A549 treated with ZK216348 at 1 μM for 4 hours (cell line): ENCODE data around the gene PCDHGA8. TPM values are rescaled to one million over a fixed set of nuclear protein-coding genes. Genes with fewer than 3 reads are reported as not detected.

ENCODE experiments used
- total RNA-seq: library from RNA; stranded (reverse); fragments of 200-300 nt; extraction: Qiagen RNA extraction; gene quantifications from 5 replicates; pipeline ENCODE4 v1.2.3, GENCODE V29; 2022; ENCODE audit warnings: low read depth

PCDHGA8 gene
- total RNA-seq, 1 experiment from 2014 or later: 0.02 TPM

DNA sequence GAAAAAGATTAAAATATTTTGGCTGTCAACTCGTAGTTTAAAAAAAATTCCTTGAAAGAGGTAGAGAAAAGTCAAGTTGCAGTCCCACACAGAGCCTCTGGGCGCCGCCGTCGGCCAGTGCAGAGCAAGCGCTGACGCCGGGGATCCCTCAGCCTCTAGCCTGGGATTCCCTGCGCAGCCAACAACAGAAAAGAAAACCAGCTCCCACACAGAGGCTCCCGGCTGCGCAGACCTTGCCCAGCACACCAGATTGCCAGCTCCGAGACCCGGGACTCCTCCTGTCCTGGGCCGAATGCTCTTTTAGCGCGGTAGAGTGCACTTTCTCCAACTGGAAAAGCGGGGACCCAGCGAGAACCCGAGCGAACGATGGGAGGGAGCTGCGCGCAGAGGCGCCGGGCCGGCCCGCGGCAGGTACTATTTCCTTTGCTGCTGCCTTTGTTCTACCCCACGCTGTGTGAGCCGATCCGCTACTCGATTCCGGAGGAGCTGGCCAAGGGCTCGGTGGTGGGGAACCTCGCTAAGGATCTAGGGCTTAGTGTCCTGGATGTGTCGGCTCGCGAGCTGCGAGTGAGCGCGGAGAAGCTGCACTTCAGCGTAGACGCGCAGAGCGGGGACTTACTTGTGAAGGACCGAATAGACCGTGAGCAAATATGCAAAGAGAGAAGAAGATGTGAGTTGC, 25.2 kb downstream of the PCDHGA8 start, which contains the start of gene PCDHGB7:
PCDHGB7 (plus strand) TSS at position 184 of the 679 bp plus-strand sequence; CDS start at position 367, 183 bp downstream.

GRCh38 chr5:141420855-141421488, 28.5 kb downstream of the PCDHGA8 start, which contains the start of gene PCDHGA11:
Gene PCDHGA11 (plus strand): TSS chr5:141421051. CDS start chr5:141421228, 177 bp downstream.

DNA sequence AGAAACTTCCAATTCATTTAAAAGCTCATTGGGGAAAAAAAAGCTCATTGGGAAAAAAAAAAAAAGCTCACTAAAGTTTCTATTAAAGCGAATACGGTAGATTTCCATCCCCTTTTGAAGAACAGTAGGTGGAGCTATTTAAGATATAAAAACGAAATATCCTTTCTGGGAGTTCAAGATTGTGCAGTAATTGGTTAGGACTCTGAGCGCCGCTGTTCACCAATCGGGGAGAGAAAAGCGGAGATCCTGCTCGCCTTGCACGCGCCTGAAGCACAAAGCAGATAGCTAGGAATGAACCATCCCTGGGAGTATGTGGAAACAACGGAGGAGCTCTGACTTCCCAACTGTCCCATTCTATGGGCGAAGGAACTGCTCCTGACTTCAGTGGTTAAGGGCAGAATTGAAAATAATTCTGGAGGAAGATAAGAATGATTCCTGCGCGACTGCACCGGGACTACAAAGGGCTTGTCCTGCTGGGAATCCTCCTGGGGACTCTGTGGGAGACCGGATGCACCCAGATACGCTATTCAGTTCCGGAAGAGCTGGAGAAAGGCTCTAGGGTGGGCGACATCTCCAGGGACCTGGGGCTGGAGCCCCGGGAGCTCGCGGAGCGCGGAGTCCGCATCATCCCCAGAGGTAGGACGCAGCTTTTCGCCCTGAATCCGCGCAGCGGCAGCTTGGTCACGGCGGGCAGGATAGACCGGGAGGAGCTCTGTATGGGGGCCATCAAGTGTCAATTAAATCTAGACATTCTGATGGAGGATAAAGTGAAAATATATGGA, 38.1 kb downstream of the PCDHGA8 start, which contains the start of gene PCDHGA12:
PCDHGA12 (plus strand) TSS at position 176 of the 782 bp plus-strand sequence; CDS start at position 429, 253 bp downstream.

Other genes with a start within 250 kb of the PCDHGA8 start
- gene PCDHB6, start 242.6 kb upstream of the PCDHGA8 start, total RNA-seq: 0.62 to 1.1 TPM (median 0.85 TPM) in 5 replicates
- gene PCDHB7, start 220.0 kb upstream of the PCDHGA8 start, total RNA-seq: 0.06 TPM in 1 of 5 replicates, not detected in the others
- 0.20 to 0.40 TPM (median 0.37 TPM) in 4 of 5 replicates, not detected in the other for gene PCDHB8, start 214.8 kb upstream of the PCDHGA8 start, total RNA-seq
- gene PCDHB16, start 210.2 kb upstream of the PCDHGA8 start, total RNA-seq: 0.05 to 0.11 TPM (median 0.05 TPM) in 3 of 5 replicates, not detected in the others
- not detected in 5 replicates for gene PCDHB9, start 205.5 kb upstream of the PCDHGA8 start, total RNA-seq
- not detected in 5 replicates for gene PCDHB10, start 200.3 kb upstream of the PCDHGA8 start, total RNA-seq
- 0.05 to 0.20 TPM (median 0.08 TPM) in 4 of 5 replicates, not detected in the other for gene PCDHB11, start 193.0 kb upstream of the PCDHGA8 start, total RNA-seq
- gene PCDHB12, start 183.9 kb upstream of the PCDHGA8 start, total RNA-seq: not detected in 5 replicates
- 0.06 to 0.20 TPM (median 0.08 TPM) in 4 of 5 replicates, not detected in the other for gene PCDHB13, start 178.7 kb upstream of the PCDHGA8 start, total RNA-seq
- gene PCDHB14, start 169.3 kb upstream of the PCDHGA8 start, total RNA-seq: 0.11 to 0.13 TPM in 2 of 5 replicates, not detected in the others
- 0.09 to 0.14 TPM in 2 of 5 replicates, not detected in the others for gene PCDHB15, start 147.2 kb upstream of the PCDHGA8 start, total RNA-seq
- gene SLC25A2, start 88.6 kb upstream of the PCDHGA8 start, total RNA-seq: not detected in 5 replicates
- 59.2 to 89.1 TPM (median 72.2 TPM) in 5 replicates for gene TAF7, start 71.8 kb upstream of the PCDHGA8 start, total RNA-seq
- 0.22 to 0.40 TPM (median 0.30 TPM) in 5 replicates for gene PCDHGA1, start 62.1 kb upstream of the PCDHGA8 start, total RNA-seq
- gene PCDHGA2, start 53.9 kb upstream of the PCDHGA8 start, total RNA-seq: 0.37 to 0.79 TPM (median 0.54 TPM) in 5 replicates
- not detected in 5 replicates for gene PCDHGA3, start 48.8 kb upstream of the PCDHGA8 start, total RNA-seq
- 1.1 to 1.9 TPM (median 1.8 TPM) in 5 replicates for gene PCDHGB1, start 42.5 kb upstream of the PCDHGA8 start, total RNA-seq
- 0.11 to 0.23 TPM (median 0.17 TPM) in 5 replicates for gene PCDHGA4, start 37.6 kb upstream of the PCDHGA8 start, total RNA-seq
- 0.11 to 0.17 TPM (median 0.15 TPM) in 3 of 5 replicates, not detected in the others for gene PCDHGB2, start 32.6 kb upstream of the PCDHGA8 start, total RNA-seq
- gene PCDHGA5, start 28.5 kb upstream of the PCDHGA8 start, total RNA-seq: 0.09 to 0.21 TPM (median 0.18 TPM) in 5 replicates
- 0.12 to 0.29 TPM (median 0.27 TPM) in 5 replicates for gene PCDHGB3, start 22.4 kb upstream of the PCDHGA8 start, total RNA-seq
- gene PCDHGA6, start 18.7 kb upstream of the PCDHGA8 start, total RNA-seq: 0.05 to 0.29 TPM (median 0.20 TPM) in 5 replicates
- 0.77 to 1.0 TPM (median 0.98 TPM) in 5 replicates for gene PCDHGA7, start 9.9 kb upstream of the PCDHGA8 start, total RNA-seq
- gene PCDHGB4, start 4.9 kb upstream of the PCDHGA8 start, total RNA-seq: 0.74 to 1.1 TPM (median 0.90 TPM) in 5 replicates
- gene PCDHGB5, start 5.3 kb downstream of the PCDHGA8 start, total RNA-seq: 1.9 to 2.5 TPM (median 2.1 TPM) in 5 replicates
- gene PCDHGA9, start 10.1 kb downstream of the PCDHGA8 start, total RNA-seq: 0.09 TPM in 1 of 5 replicates, not detected in the others
- 0.07 to 0.12 TPM (median 0.08 TPM) in 4 of 5 replicates, not detected in the other for gene PCDHGB6, start 15.4 kb downstream of the PCDHGA8 start, total RNA-seq
- not detected in 5 replicates for gene PCDHGA10, start 20.4 kb downstream of the PCDHGA8 start, total RNA-seq
- 0.05 to 0.08 TPM (median 0.06 TPM) in 3 of 5 replicates, not detected in the others for gene PCDHGB7, start 25.0 kb downstream of the PCDHGA8 start, total RNA-seq
- 0.05 to 0.07 TPM in 2 of 5 replicates, not detected in the others for gene PCDHGA11, start 28.4 kb downstream of the PCDHGA8 start, total RNA-seq
- gene PCDHGA12, start 37.9 kb downstream of the PCDHGA8 start, total RNA-seq: not detected in 5 replicates
- gene PCDHGC3, start 83.3 kb downstream of the PCDHGA8 start, total RNA-seq: 5.1 to 7.1 TPM (median 6.4 TPM) in 5 replicates
- gene PCDHGC4, start 92.4 kb downstream of the PCDHGA8 start, total RNA-seq: not detected in 5 replicates
- gene PCDHGC5, start 96.4 kb downstream of the PCDHGA8 start, total RNA-seq: not detected in 5 replicates
- 91.5 to 99.5 TPM (median 94.4 TPM) in 5 replicates for gene DIAPH1, start 226.4 kb downstream of the PCDHGA8 start, total RNA-seq
- gene HDAC3, start 244.2 kb downstream of the PCDHGA8 start, total RNA-seq: 46.9 to 50.4 TPM (median 48.8 TPM) in 5 replicates
- gene RELL2, start 244.4 kb downstream of the PCDHGA8 start, total RNA-seq: 2.2 to 5.2 TPM (median 3.9 TPM) in 5 replicates